Measurements from ENCODE around the gene VENTX. TPM values are rescaled to one million over a fixed set of nuclear protein-coding genes. Genes with fewer than 3 reads are reported as not detected.

Gene VENTX
- total RNA-seq, 1 experiment from 2014 or later, result not detected

DNA sequence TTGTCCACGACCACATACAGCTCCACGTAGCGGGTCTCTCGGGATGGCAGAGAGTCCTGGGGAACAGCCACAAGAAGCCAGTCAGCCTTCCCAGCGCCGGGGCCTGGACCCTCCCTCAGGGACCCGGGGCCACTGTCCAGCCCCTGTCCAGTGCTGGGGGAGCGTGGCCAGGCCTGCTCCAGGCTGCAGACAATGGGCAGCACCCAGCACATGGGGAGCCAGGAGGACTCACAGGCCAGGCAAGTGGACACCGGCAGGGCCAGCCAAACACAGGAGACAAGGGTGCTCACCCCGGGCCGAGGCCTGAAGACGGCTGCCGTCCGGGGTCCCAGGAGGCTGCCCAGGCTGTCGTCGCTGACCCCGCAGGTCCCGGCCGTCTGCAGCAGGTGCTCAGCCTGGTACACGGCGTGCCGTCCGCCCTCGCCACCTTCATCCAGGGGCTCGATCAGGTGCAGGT, 35.3 kb downstream of the VENTX start:
- in situ Hi-C loops (cut with HindIII; ENCODE audit: low pct_unique_long_range_greater_than_20kb, low sequenced_read_pairs), result no loop called here
- TF ChIP-seq POLR2AphosphoS5 (IDR thresholded peaks at IDR 0.05; ENCODE audit: low read depth, low read length) (no peak), SIN3A (IDR thresholded peaks at IDR 0.05; ENCODE audit: borderline replicate concordance, insufficient read depth, low read depth, low read length) (no peak), CTCF (IDR thresholded peaks at IDR 0.05) (no peak), TCF7L2 (IDR thresholded peaks at IDR 0.05; ENCODE audit: low read depth, low read length) (no peak)
- TF ChIP-seq, protein P1, sequence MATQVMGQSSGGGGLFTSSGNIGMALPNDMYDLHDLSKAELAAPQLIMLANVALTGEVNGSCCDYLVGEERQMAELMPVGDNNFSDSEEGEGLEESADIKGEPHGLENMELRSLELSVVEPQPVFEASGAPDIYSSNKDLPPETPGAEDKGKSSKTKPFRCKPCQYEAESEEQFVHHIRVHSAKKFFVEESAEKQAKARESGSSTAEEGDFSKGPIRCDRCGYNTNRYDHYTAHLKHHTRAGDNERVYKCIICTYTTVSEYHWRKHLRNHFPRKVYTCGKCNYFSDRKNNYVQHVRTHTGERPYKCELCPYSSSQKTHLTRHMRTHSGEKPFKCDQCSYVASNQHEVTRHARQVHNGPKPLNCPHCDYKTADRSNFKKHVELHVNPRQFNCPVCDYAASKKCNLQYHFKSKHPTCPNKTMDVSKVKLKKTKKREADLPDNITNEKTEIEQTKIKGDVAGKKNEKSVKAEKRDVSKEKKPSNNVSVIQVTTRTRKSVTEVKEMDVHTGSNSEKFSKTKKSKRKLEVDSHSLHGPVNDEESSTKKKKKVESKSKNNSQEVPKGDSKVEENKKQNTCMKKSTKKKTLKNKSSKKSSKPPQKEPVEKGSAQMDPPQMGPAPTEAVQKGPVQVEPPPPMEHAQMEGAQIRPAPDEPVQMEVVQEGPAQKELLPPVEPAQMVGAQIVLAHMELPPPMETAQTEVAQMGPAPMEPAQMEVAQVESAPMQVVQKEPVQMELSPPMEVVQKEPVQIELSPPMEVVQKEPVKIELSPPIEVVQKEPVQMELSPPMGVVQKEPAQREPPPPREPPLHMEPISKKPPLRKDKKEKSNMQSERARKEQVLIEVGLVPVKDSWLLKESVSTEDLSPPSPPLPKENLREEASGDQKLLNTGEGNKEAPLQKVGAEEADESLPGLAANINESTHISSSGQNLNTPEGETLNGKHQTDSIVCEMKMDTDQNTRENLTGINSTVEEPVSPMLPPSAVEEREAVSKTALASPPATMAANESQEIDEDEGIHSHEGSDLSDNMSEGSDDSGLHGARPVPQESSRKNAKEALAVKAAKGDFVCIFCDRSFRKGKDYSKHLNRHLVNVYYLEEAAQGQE (IDR thresholded peaks at IDR 0.05; ENCODE audit: insufficient read depth in 1 of 2, low read depth in 2 of 2, low read length in 1 of 2), result no peak
- DNase-seq (ENCODE audit: low read depth, low spot score) (no peak), ATAC-seq (no peak)
- Histone ChIP-seq H3K4me3 (ENCODE audit: low read depth in 2 of 2, low read length in 2 of 2) (no peak overlapping the region), H3K36me3 (ENCODE audit: control insufficient read depth, insufficient read depth, low read length) (no peaks in the 10 kb centered on the region), H3K27me3 (ENCODE audit: control insufficient read depth, insufficient read depth, low read length) (no peaks in the 10 kb centered on the region), H3K9me3 (ENCODE audit: control insufficient read depth, insufficient read depth, low read depth, low read length) (no peaks in the 10 kb centered on the region), H3K27ac (ENCODE audit: low read length) (no peak overlapping the region), H3K4me1 (ENCODE audit: control insufficient read depth, insufficient read depth, low read length) (peaks cover 28% of the 10 kb centered on the region)
- ChIA-PET POLR2A (no interaction called here), CTCF (no interaction called here)
- BruUV-seq (replicated peaks), result no TSS peak
- intact Hi-C loops (cut with micrococcal nuclease; ENCODE audit: unreplicated experiment), result no loop called here

GRCh38 chr10:133273534-133274143, 36.0 kb downstream of the VENTX start:
- Histone ChIP-seq H3K4me1 (ENCODE audit: control insufficient read depth, insufficient read depth, low read length) (peaks cover 35% of the 10 kb centered on the region), H3K4me3 (ENCODE audit: low read depth in 2 of 2, low read length in 2 of 2) (no peak overlapping the region), H3K27me3 (ENCODE audit: control insufficient read depth, insufficient read depth, low read length) (no peaks in the 10 kb centered on the region), H3K27ac (ENCODE audit: low read length) (no peak overlapping the region), H3K36me3 (ENCODE audit: control insufficient read depth, insufficient read depth, low read length) (no peaks in the 10 kb centered on the region), H3K9me3 (ENCODE audit: control insufficient read depth, insufficient read depth, low read depth, low read length) (no peaks in the 10 kb centered on the region)
- no TSS peak for BruUV-seq (replicated peaks)
- in situ Hi-C loops (cut with HindIII; ENCODE audit: low pct_unique_long_range_greater_than_20kb, low sequenced_read_pairs) (no loop called here), intact Hi-C loops (cut with micrococcal nuclease; ENCODE audit: unreplicated experiment) (no loop called here)
- DNase-seq (ENCODE audit: low read depth, low spot score), result no peak
- no peak for TF ChIP-seq POLR2AphosphoS5 (IDR thresholded peaks at IDR 0.05; ENCODE audit: low read depth, low read length)
- no peak for TF ChIP-seq TCF7L2 (IDR thresholded peaks at IDR 0.05; ENCODE audit: low read depth, low read length)
- TF ChIP-seq, protein P1 (IDR thresholded peaks at IDR 0.05; ENCODE audit: insufficient read depth in 1 of 2, low read depth in 2 of 2, low read length in 1 of 2), result no peak
- TF ChIP-seq CTCF (IDR thresholded peaks at IDR 0.05), result no peak
- no peak for TF ChIP-seq SIN3A (IDR thresholded peaks at IDR 0.05; ENCODE audit: borderline replicate concordance, insufficient read depth, low read depth, low read length)
- ChIA-PET POLR2A (no interaction called here), CTCF (no interaction called here)
- no peak for ATAC-seq

Measured in Panc1 (cell line).